ENCODE data around the gene LY6G5B.
A peak's percentile ranks its signal among the peaks of the same experiment; 100 is the strongest.

Gene LY6G5B

GRCh38 chr6:31663126-31663960 is 6.4 kb upstream of the LY6G5B start:
- Mint-ChIP-seq H3K4me1 (peaks cover 68% of the 10 kb centered on the region), H3K9me3 (no peaks in the 10 kb centered on the region), H3K27ac (peak overlapping the region; percentile 97 to 99 (median 99)), H3K27me3 (ENCODE audit: low read depth) (no peaks in the 10 kb centered on the region), H3K36me3 (ENCODE audit: low read depth) (peaks cover 30% of the 10 kb centered on the region), H3K4me3 (peak overlapping the region; percentile 93 to 97 (median 95))
- no peak for TF ChIP-seq CTCF (IDR thresholded peaks at IDR 0.05; ENCODE audit: unreplicated experiment in 3 of 3)

- Mint-ChIP-seq H3K9me3 (no peaks in the 10 kb centered on the region), H3K4me1 (peaks cover 60% of the 10 kb centered on the region), H3K36me3 (ENCODE audit: low read depth) (peaks cover 39% of the 10 kb centered on the region), H3K27me3 (ENCODE audit: low read depth) (no peaks in the 10 kb centered on the region), H3K4me3 (peak overlapping the region; percentile 93 to 97 (median 95)), H3K27ac (peak overlapping the region; percentile 97 to 99 (median 99))
- TF ChIP-seq CTCF (IDR thresholded peaks at IDR 0.05; ENCODE audit: unreplicated experiment in 3 of 3) = no peak
These were observed 5.6 kb upstream of the LY6G5B start for GRCh38 chr6:31663961-31664789.

GRCh38 chr6:31664790-31665500 is 4.8 kb upstream of the LY6G5B start, which contains the start of gene GPANK1:
Gene GPANK1, minus strand, starts transcription at chr6:31664997. Its CDS starts 519 bp downstream, at chr6:31664478.
- H3K36me3 Mint-ChIP-seq (ENCODE audit: low read depth) = peaks cover 46% of the 10 kb centered on the region
- no peak for TF ChIP-seq CTCF (IDR thresholded peaks at IDR 0.05; ENCODE audit: unreplicated experiment in 3 of 3)
- no peaks in the 10 kb centered on the region for H3K9me3 Mint-ChIP-seq
- peaks cover 52% of the 10 kb centered on the region for H3K4me1 Mint-ChIP-seq
- H3K4me3 Mint-ChIP-seq = peak within 1 kb of the TSS; percentile 93 to 97 (median 95)
- H3K27me3 Mint-ChIP-seq (ENCODE audit: low read depth) = no peaks in the 10 kb centered on the region
- peak within 1 kb of the TSS; percentile 97 to 99 (median 99) for H3K27ac Mint-ChIP-seq

- Mint-ChIP-seq H3K4me3 (peak within 1 kb of the TSS; percentile 93 to 97 (median 95)), H3K36me3 (ENCODE audit: low read depth) (peaks cover 54% of the 10 kb centered on the region), H3K27me3 (ENCODE audit: low read depth) (no peaks in the 10 kb centered on the region), H3K4me1 (peaks cover 47% of the 10 kb centered on the region), H3K9me3 (no peaks in the 10 kb centered on the region), H3K27ac (peak within 1 kb of the TSS; percentile 97 to 99 (median 99))
- TF ChIP-seq CTCF (IDR thresholded peaks at IDR 0.05; ENCODE audit: unreplicated experiment in 3 of 3) = no peak
These were observed 4.1 kb upstream of the LY6G5B start, which contains the start of gene CSNK2B for GRCh38 chr6:31665501-31666336. Gene CSNK2B, plus strand, starts transcription at chr6:31666080. Its CDS starts 752 bp downstream, at chr6:31666832.
